HG02885 (cell line): ENCODE results near the gene GET4.

ENCODE experiments used
- ATAC-seq: cut with Tn5 transposase; IDR thresholded peaks from one replicate; pipeline ENCODE4 v1.9.1; 2021; ENCODE audit warnings: mild to moderate bottlenecking; ENCODE audit not compliant: unreplicated experiment, poor library complexity

Gene GET4

GRCh38 chr7:876077-876971, at the start of gene GET4:
Gene GET4 (plus strand): TSS chr7:876554. CDS start chr7:876646, 92 bp downstream.
- ATAC-seq: peak; percentile 78

- no peak for ATAC-seq
These were observed 47.4 kb upstream of the GET4 start for GRCh38 chr7:828793-829561.

- no peak for ATAC-seq
These were observed 46.3 kb upstream of the GET4 start for GRCh38 chr7:830069-830468.

- ATAC-seq: peak; percentile 76
These were observed 44.7 kb upstream of the GET4 start for GRCh38 chr7:831596-832166.

GRCh38 chr7:832167-832967, 44.0 kb upstream of the GET4 start, which contains the start of gene SUN1:
Gene SUN1 (plus strand): TSS chr7:832476. CDS start chr7:832525, 49 bp downstream.
- ATAC-seq: peak; percentile 48

GRCh38 chr7:832968-833424, 43.4 kb upstream of the GET4 start:
- no peak for ATAC-seq

- ATAC-seq: no peak
These were observed 42.6 kb upstream of the GET4 start for GRCh38 chr7:833601-834258.

GRCh38 chr7:834277-834676, 42.1 kb upstream of the GET4 start:
- no peak for ATAC-seq

GRCh38 chr7:835021-835420, 41.3 kb upstream of the GET4 start:
- ATAC-seq: no peak

GRCh38 chr7:835485-836401, 40.6 kb upstream of the GET4 start:
- no peak for ATAC-seq

- ATAC-seq: no peak
These were observed 39.9 kb upstream of the GET4 start for GRCh38 chr7:836429-836828.

- ATAC-seq: no peak
These were observed 39.4 kb upstream of the GET4 start for GRCh38 chr7:837001-837400.

GRCh38 chr7:840001-840600, 36.3 kb upstream of the GET4 start:
- no peak for ATAC-seq

- ATAC-seq: no peak
These were observed 34.4 kb upstream of the GET4 start for GRCh38 chr7:841943-842342.

- ATAC-seq: no peak
These were observed 33.8 kb upstream of the GET4 start for GRCh38 chr7:842431-843031.

- ATAC-seq: no peak
These were observed 33.1 kb upstream of the GET4 start for GRCh38 chr7:843230-843629.

- ATAC-seq: no peak
These were observed 32.3 kb upstream of the GET4 start for GRCh38 chr7:844043-844442.

GRCh38 chr7:844514-844913, 31.8 kb upstream of the GET4 start:
- ATAC-seq: no peak
